Transverse colon (tissue), 3 donors: ENCODE measurements around the gene ERGIC3.

Experiments
- EP300 ChIP-seq: sonication (generic); formaldehyde crosslinking; IDR thresholded peaks from one replicate; pipeline ENCODE4 v1.6.1; 2017; ENCODE audit warnings: antibody characterized with exemption, low read depth
- POLR2A ChIP-seq: fragments of 450-650 bp; IDR thresholded peaks from one replicate; pipeline ENCODE4 v1.6.1; 2016; ENCODE audit warnings: antibody characterized with exemption, mild to moderate bottlenecking, moderate library complexity
- TF ChIP-seq, protein P1 (sequence below), 5 experiments: fragments of 200-600 bp in 3 of 5; fragments of 450-650 bp in 2 of 5; sonication (generic) in 3 of 5; IDR thresholded peaks; 1 replicate in 2 of 5; 2 replicates in 3 of 5; pipeline ENCODE4 v1.5.1; 2016 to 2017; ENCODE audit warnings: antibody characterized with exemption in 5 of 5, inconsistent platforms in 3 of 5, mild to moderate bottlenecking in 2 of 5, moderate library complexity in 1 of 5

DNA sequence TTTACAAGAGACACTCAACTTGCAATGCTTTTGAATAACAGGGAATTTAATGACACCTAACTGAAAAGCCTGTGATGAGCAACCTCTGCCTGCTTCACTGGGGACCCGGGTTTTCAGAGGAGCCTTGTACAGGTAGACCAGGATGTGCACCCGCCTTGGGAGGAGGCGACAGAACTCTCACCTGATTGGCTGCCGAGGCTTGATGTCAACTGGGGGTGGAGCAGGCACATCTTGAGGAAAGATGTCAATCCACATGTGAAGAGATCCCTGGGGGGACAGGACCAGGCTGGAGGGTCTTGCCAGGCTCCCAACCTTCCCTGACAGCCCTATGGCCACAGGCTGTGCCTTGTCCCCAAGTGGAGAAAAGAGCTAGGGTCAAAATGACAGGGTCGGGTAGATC is 19.8 kb downstream of the ERGIC3 start:
- no peak for TF ChIP-seq POLR2A
- TF ChIP-seq, protein P1, sequence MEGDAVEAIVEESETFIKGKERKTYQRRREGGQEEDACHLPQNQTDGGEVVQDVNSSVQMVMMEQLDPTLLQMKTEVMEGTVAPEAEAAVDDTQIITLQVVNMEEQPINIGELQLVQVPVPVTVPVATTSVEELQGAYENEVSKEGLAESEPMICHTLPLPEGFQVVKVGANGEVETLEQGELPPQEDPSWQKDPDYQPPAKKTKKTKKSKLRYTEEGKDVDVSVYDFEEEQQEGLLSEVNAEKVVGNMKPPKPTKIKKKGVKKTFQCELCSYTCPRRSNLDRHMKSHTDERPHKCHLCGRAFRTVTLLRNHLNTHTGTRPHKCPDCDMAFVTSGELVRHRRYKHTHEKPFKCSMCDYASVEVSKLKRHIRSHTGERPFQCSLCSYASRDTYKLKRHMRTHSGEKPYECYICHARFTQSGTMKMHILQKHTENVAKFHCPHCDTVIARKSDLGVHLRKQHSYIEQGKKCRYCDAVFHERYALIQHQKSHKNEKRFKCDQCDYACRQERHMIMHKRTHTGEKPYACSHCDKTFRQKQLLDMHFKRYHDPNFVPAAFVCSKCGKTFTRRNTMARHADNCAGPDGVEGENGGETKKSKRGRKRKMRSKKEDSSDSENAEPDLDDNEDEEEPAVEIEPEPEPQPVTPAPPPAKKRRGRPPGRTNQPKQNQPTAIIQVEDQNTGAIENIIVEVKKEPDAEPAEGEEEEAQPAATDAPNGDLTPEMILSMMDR (IDR thresholded peaks at IDR 0.05): no peak
- TF ChIP-seq EP300: no peak
